Measurements from ENCODE around the gene LSM12.
"Not testable (repeated sequence)": the region's sequence is repeated elsewhere in the genome, so short reads cannot be mapped to it uniquely, and the experiment has no call there.

The LSM12 gene

GRCh38 chr17:43999024-43999423, 67.4 kb downstream of the LSM12 start:
- Histone ChIP-seq H3K79me2 (ENCODE audit: insufficient read depth, low read length) (no peaks in the 10 kb centered on the region), H3K27ac (ENCODE audit: low read length) (no peak overlapping the region), H3K9ac (ENCODE audit: low read depth, low read length) (no peak overlapping the region), H3K36me3 (ENCODE audit: insufficient read depth, low read length) (no peaks in the 10 kb centered on the region), H2AFZ (ENCODE audit: low read depth, low read length) (no peak overlapping the region), H3K4me2 (ENCODE audit: insufficient read depth, low read length) (no peak overlapping the region), H3K4me3 (ENCODE audit: low read depth in 1 of 2, low read length in 2 of 2) (no peak overlapping the region), H3K4me1 (ENCODE audit: insufficient read depth, low read length) (no peaks in the 10 kb centered on the region), H3K27me3 (ENCODE audit: insufficient read depth, low read length, poor library complexity) (no peaks in the 10 kb centered on the region), H4K20me1 (ENCODE audit: insufficient read depth, low read length) (no peaks in the 10 kb centered on the region), H3K9me3 (ENCODE audit: insufficient read depth, low read length, severe bottlenecking) (no peaks in the 10 kb centered on the region)
- TF ChIP-seq EZH2 (IDR thresholded peaks at IDR 0.05; ENCODE audit: borderline replicate concordance, low read depth, low read length, severe bottlenecking) (no peak), CTCF (IDR thresholded peaks at IDR 0.05; ENCODE audit: borderline replicate concordance, extremely low read depth, low read length, poor library complexity, severe bottlenecking) (no peak)
- ATAC-seq (ENCODE audit: insufficient read depth, low read depth) (no peak), DNase-seq (no peak)

GRCh38 chr17:43998552-43998951, 67.9 kb downstream of the LSM12 start:
- H3K4me2 ChIP-seq (ENCODE audit: insufficient read depth, low read length) = no peak overlapping the region
- no peak overlapping the region for H3K4me3 ChIP-seq (ENCODE audit: low read depth in 1 of 2, low read length in 2 of 2)
- H4K20me1 ChIP-seq (ENCODE audit: insufficient read depth, low read length) = no peaks in the 10 kb centered on the region
- no peak overlapping the region for H2AFZ ChIP-seq (ENCODE audit: low read depth, low read length)
- DNase-seq (no peak), ATAC-seq (ENCODE audit: insufficient read depth, low read depth) (no peak)
- no peak overlapping the region for H3K9ac ChIP-seq (ENCODE audit: low read depth, low read length)
- no peaks in the 10 kb centered on the region for H3K79me2 ChIP-seq (ENCODE audit: insufficient read depth, low read length)
- no peaks in the 10 kb centered on the region for H3K36me3 ChIP-seq (ENCODE audit: insufficient read depth, low read length)
- H3K9me3 ChIP-seq (ENCODE audit: insufficient read depth, low read length, severe bottlenecking) = no peaks in the 10 kb centered on the region
- TF ChIP-seq CTCF (IDR thresholded peaks at IDR 0.05; ENCODE audit: borderline replicate concordance, extremely low read depth, low read length, poor library complexity, severe bottlenecking) = no peak
- TF ChIP-seq EZH2 (IDR thresholded peaks at IDR 0.05; ENCODE audit: borderline replicate concordance, low read depth, low read length, severe bottlenecking) = no peak
- H3K27me3 ChIP-seq (ENCODE audit: insufficient read depth, low read length, poor library complexity) = no peaks in the 10 kb centered on the region
- H3K4me1 ChIP-seq (ENCODE audit: insufficient read depth, low read length) = no peaks in the 10 kb centered on the region
- H3K27ac ChIP-seq (ENCODE audit: low read length) = no peak overlapping the region

- H3K9ac ChIP-seq (ENCODE audit: low read depth, low read length); H3K4me1 ChIP-seq (ENCODE audit: insufficient read depth, low read length); DNase-seq; H3K4me3 ChIP-seq (ENCODE audit: low read depth in 1 of 2, low read length in 2 of 2); H3K9me3 ChIP-seq (ENCODE audit: insufficient read depth, low read length, severe bottlenecking); H3K27me3 ChIP-seq (ENCODE audit: insufficient read depth, low read length, poor library complexity); H3K27ac ChIP-seq (ENCODE audit: low read length); ATAC-seq (ENCODE audit: insufficient read depth, low read depth); H3K79me2 ChIP-seq (ENCODE audit: insufficient read depth, low read length); H4K20me1 ChIP-seq (ENCODE audit: insufficient read depth, low read length); H2AFZ ChIP-seq (ENCODE audit: low read depth, low read length); H3K4me2 ChIP-seq (ENCODE audit: insufficient read depth, low read length); H3K36me3 ChIP-seq (ENCODE audit: insufficient read depth, low read length): not testable (repeated sequence)
These were observed 69.3 kb downstream of the LSM12 start for GRCh38 chr17:43997180-43997579.

- H2AFZ ChIP-seq (ENCODE audit: low read depth, low read length) = no peak overlapping the region
- DNase-seq (no peak), ATAC-seq (ENCODE audit: insufficient read depth, low read depth) (no peak)
- no peaks in the 10 kb centered on the region for H4K20me1 ChIP-seq (ENCODE audit: insufficient read depth, low read length)
- no peaks in the 10 kb centered on the region for H3K79me2 ChIP-seq (ENCODE audit: insufficient read depth, low read length)
- no peak overlapping the region for H3K4me3 ChIP-seq (ENCODE audit: low read depth in 1 of 2, low read length in 2 of 2)
- no peaks in the 10 kb centered on the region for H3K36me3 ChIP-seq (ENCODE audit: insufficient read depth, low read length)
- no peak overlapping the region for H3K9ac ChIP-seq (ENCODE audit: low read depth, low read length)
- no peak overlapping the region for H3K27ac ChIP-seq (ENCODE audit: low read length)
- no peaks in the 10 kb centered on the region for H3K4me1 ChIP-seq (ENCODE audit: insufficient read depth, low read length)
- no peaks in the 10 kb centered on the region for H3K27me3 ChIP-seq (ENCODE audit: insufficient read depth, low read length, poor library complexity)
- H3K4me2 ChIP-seq (ENCODE audit: insufficient read depth, low read length) = no peak overlapping the region
- no peaks in the 10 kb centered on the region for H3K9me3 ChIP-seq (ENCODE audit: insufficient read depth, low read length, severe bottlenecking)
- no peak for TF ChIP-seq EZH2 (IDR thresholded peaks at IDR 0.05; ENCODE audit: borderline replicate concordance, low read depth, low read length, severe bottlenecking)
These were observed 71.4 kb downstream of the LSM12 start for GRCh38 chr17:43995150-43995471.

All from DND-41 (cell line).